ENCODE data around the gene WDR11.

WDR11 gene

DNA sequence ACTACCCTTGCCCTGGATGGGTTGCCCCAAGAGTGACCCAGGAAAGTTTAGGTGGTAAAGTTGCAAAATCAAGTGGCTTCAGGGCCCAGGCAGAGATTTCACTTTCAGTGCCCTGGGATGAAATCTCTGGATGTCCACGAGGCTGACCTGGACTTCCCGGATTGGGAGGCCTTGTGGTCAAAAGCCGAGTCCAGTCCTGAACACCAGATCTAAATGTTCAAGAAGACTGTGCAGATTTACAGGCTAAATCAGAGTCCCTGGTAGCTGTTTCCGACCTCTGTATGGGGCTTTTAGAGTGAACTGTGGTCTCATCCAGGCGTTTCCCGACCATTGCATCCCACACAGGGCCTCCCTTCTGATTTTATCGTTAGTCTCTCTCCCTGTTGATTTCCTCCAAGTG is 95.3 kb downstream of the WDR11 start:
- DNase-seq (ENCODE audit: low spot score) = no peak

DNA sequence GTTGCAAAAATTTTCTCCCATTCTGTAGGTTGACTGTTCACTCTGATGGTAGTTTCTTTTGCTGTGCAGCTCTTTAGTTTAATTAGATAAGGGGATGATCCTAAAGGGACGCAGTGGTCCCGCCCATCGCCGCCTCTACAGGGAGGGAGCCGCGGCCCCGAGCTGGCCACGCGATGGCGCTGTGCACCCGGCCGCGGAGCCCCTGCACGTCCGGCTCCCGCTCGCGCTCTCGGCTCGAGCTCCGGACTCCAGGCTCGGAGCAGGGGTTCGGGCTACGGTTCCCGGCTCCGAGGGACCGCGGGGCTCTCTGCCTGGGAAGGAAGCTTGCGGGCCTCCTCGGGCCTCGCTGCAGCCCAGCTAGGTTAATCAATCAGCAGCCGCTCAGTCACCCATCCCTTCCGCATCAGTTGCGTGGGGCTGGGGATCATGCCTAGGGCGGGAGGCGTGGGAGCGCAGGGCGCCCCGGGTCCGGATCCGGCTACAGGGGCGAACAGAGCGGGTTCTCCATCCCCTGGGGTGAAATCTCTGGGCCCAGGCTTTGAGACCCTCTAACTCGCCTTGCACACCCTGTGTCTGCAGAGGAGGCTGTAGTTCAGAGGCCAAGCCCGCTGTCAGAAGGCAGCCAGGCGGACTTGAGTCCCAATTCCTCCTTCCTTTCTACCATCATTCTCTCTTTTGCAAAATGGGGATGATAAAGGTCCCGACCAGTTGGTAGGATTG is 97.9 kb downstream of the WDR11 start:
- DNase-seq (ENCODE audit: low spot score) = no peak

DNA sequence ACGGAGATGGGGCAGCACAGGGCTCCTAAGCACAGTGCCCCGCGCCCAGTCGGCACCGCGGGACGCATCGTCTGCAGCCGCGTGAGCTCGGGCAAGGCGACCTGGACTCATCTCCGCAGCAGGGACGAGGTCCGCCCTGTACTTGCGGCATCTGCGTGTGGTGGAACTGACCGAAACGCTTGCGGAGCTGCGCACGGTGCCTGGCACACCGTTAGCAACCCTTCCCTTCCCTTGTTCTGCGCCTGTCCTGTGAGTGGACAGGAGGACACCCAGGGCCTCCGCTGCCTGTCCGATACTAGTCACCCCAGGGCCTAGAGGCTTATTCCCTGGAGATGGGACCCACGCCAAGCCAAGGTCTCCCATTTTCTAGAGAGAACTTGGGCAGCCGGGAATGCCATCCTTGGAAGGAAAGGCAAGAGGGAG is 98.5 kb downstream of the WDR11 start:
- no peak for DNase-seq (ENCODE audit: low spot score)

DNA sequence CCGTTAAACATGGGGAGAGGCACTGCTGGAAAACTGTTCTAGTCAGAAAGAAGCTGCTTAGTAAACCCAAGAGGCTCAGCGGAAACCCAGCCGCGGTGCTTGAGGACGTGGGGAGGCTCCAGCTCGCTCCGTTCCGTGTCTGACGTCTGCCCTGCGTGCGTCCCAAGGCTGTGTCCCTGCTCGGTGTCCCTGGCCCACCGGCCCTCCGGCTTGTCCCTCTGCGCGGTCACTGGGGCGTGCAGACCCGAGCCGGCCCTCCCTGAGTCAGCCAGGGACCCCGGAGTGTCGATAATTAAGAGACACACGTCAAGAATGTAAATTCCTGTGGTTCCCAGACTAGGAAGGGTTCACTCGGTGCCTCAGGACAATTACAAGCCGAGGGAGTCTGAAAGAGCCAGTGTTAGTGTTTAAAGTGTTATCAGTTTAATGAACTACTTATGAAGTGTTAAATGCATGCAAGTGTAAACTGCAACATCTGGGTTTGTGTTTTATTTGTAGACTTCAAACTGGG is 98.9 kb downstream of the WDR11 start:
- no peak for DNase-seq (ENCODE audit: low spot score)

DNA sequence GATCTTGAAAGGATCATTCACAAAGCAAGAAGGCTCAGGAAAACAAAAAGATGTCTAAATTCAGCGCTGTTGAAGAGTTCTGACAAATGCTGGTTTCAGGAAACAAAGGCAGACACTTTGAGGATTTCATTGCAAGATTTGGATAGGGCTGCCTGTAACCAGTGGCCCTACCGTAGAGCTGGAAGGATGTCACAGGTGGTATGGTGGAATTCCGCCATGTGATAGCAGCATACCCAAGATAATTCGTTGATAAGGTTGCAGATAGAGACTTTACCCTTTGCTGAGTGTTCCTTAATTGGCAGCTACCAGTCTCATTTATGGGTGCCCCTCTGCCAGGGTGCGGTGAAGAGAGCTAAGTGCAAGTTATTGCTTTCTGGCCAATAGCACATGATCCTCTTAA is 100.1 kb downstream of the WDR11 start:
- no peak for DNase-seq (ENCODE audit: low spot score)

DNA sequence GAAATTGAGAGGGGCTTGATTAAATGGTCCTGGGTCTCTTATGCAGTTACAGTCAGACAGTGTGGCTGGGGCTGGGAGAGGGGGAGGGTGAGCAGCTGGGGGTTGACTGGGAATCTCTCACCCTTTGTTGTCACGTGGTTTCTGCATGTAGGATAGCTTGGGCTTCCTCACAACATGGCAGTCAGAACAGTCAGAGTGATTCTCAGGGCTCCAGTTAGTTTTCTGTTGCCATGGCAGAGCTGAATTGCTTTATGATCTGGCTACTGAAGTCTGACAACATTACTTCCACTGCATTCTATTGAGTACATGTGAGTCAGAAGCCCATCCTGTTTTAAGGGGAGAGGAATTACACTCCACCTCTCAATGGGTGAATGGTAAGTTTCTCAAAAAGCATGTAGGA is 102.7 kb downstream of the WDR11 start:
- DNase-seq (ENCODE audit: low spot score) = peak; percentile 11

All from RKO (cell line).